GM18526 (cell line): ENCODE results near the gene PLCE1.

Experiments
- POLR2A ChIP-seq: IDR thresholded peaks from 3 replicates; pipeline ENCODE4 v1.6.1; 2011; ENCODE audit not compliant: insufficient read length; ENCODE audit errors: extremely low read depth

PLCE1 gene

GRCh38 chr10:93991114-93991513 lies 2.6 kb upstream of the PLCE1 start:
- TF ChIP-seq POLR2A: no peak

- TF ChIP-seq POLR2A: no peak
Measured at GRCh38 chr10:93991596-93992284, 2.0 kb upstream of the PLCE1 start.

GRCh38 chr10:93992400-93993030 lies 1.2 kb upstream of the PLCE1 start:
- no peak for TF ChIP-seq POLR2A

GRCh38 chr10:93993414-93993781 lies 333 bp upstream of the PLCE1 start:
- no peak for TF ChIP-seq POLR2A

GRCh38 chr10:93994438-93994801 lies 689 bp downstream of the PLCE1 start:
- no peak for TF ChIP-seq POLR2A

GRCh38 chr10:93995182-93995581 lies 1.5 kb downstream of the PLCE1 start:
- no peak for TF ChIP-seq POLR2A

- no peak for TF ChIP-seq POLR2A
Measured at GRCh38 chr10:93995598-93996271, 2.0 kb downstream of the PLCE1 start.

- TF ChIP-seq POLR2A: no peak
Measured at GRCh38 chr10:93996551-93996950, 2.8 kb downstream of the PLCE1 start.

GRCh38 chr10:93997546-93997945 lies 3.8 kb downstream of the PLCE1 start:
- no peak for TF ChIP-seq POLR2A

GRCh38 chr10:93999401-93999851 lies 5.7 kb downstream of the PLCE1 start:
- TF ChIP-seq POLR2A: no peak

- TF ChIP-seq POLR2A: no peak
Measured at GRCh38 chr10:94000638-94001415, 7.1 kb downstream of the PLCE1 start.

GRCh38 chr10:94001416-94001810 lies 7.7 kb downstream of the PLCE1 start:
- no peak for TF ChIP-seq POLR2A

GRCh38 chr10:94002156-94002555 lies 8.4 kb downstream of the PLCE1 start:
- no peak for TF ChIP-seq POLR2A

- TF ChIP-seq POLR2A: no peak
Measured at GRCh38 chr10:94003488-94003887, 9.8 kb downstream of the PLCE1 start.

GRCh38 chr10:94005050-94005449 lies 11.3 kb downstream of the PLCE1 start:
- TF ChIP-seq POLR2A: no peak
